Astrocyte of the spinal cord (primary cell): ENCODE results near the gene TLR10.

Experiments used
- DNase-seq: peaks from one replicate; pipeline ENCODE4 v3.0.0; 2011; ENCODE audit warnings: low read depth, low spot score
- H3K4me3 ChIP-seq: 2 replicates; pipeline ENCODE4 v1.5.1; 2011; ENCODE audit warnings: low read depth, mild to moderate bottlenecking, low read length, moderate library complexity
- CTCF ChIP-seq: IDR thresholded peaks from 2 replicates; pipeline ENCODE4 v1.5.1; 2012; ENCODE audit warnings: low read depth, mild to moderate bottlenecking, low read length, inconsistent platforms
- in situ Hi-C: cut with HindIII; loops from 2 replicates; pipeline ENCODE4 v1.10.0; 2017; ENCODE audit warnings: low sequenced_read_pairs

TLR10 gene

GRCh38 chr4:38745881-38746280 lies 36.9 kb downstream of the TLR10 start:
- no peak overlapping the region for H3K4me3 ChIP-seq

DNA sequence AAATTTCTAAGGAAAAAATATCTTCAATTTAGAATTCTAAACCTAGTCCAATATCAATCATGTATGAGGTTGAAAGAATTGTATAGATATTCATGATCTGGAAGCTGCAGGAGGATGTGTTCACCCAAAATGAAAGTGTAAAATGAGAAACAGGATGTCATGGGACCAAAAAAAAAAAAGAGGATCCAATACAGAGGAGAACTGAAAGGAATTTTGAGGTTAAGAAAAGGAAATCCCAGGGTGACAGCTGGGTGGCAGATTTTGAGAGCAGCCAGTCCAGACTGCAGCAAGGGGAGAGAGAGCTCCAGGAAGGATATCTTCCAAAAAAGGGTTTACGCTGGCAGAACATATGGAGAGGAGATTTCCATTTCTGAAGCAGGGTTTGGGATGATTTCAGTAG lies 38.9 kb downstream of the TLR10 start:
- no peak overlapping the region for H3K4me3 ChIP-seq
- in situ Hi-C loops = no loop called here
- no peak for TF ChIP-seq CTCF
- DNase-seq = no peak

More at GRCh38 chr4:38745881-38746280, 36.9 kb downstream of the TLR10 start:
- no peak for DNase-seq
- in situ Hi-C loops = no loop called here
- no peak for TF ChIP-seq CTCF

DNA sequence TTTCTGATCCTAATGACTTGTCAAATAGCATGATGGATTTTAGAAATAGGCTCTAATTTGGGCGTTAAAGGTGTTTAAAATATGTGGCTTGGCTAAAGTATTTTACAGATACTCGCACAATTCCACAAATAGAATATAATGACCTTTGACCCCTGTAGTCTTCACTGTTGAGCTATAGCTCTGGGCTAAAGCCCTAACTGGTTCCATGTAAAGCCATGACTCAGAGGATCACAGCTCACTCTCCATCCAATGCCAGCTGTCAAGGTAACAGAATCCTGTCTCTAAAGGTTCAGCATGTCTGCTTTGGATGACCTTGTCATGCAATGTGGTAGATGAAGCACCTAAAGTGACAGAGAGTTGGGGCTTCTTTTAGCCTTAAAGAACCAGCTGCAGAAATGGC lies 42.5 kb downstream of the TLR10 start:
- TF ChIP-seq CTCF = no peak
- no peak overlapping the region for H3K4me3 ChIP-seq
- DNase-seq = no peak
- in situ Hi-C loops = no loop called here

DNA sequence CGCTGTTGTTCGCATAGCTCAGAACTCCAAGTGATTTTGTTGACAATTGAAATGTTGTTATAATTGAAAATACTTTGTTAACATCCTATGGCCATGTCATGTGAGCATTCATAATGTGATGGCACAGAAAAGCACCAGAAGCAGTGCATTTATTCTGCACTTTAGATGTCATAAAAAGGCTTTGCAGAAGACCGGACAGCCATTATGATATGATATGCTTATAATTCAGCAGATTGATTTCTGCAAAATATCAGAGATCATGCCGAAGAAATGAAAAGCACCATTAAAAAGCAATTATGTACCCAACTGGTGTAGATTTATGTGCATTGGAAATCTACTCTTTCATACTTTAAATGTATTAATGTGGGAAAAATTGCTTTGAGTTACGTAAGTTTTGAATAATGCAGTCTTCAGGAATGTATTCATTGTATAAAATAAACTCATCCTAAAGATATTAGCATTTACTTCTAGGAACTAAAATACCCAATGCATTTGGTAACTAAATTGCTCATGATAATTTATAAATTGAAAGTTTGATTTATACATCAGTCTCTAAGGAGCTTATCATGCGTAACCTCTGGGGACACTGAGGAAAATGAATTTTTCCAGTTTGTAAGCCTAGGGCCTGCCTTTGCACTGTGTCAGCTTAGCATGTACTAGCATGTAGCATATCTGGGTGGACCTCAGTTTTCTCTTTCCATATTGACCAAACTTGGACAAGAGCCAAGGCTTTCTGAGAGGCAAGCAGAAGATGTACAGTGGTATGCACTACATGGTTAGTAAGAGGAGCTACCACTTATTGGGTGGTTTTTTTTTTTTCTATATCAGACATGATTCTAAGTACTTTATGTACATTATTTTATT lies 43.6 kb downstream of the TLR10 start:
- TF ChIP-seq CTCF = no peak
- no peak overlapping the region for H3K4me3 ChIP-seq
- in situ Hi-C loops = no loop called here
- DNase-seq = no peak

GRCh38 chr4:38735870-38736269 lies 46.9 kb downstream of the TLR10 start:
- in situ Hi-C loops = no loop called here
- DNase-seq = no peak
- no peak overlapping the region for H3K4me3 ChIP-seq
- TF ChIP-seq CTCF = no peak

GRCh38 chr4:38734911-38735310 lies 47.9 kb downstream of the TLR10 start:
- DNase-seq = no peak
- in situ Hi-C loops = no loop called here
- no peak for TF ChIP-seq CTCF
- H3K4me3 ChIP-seq = no peak overlapping the region

DNA sequence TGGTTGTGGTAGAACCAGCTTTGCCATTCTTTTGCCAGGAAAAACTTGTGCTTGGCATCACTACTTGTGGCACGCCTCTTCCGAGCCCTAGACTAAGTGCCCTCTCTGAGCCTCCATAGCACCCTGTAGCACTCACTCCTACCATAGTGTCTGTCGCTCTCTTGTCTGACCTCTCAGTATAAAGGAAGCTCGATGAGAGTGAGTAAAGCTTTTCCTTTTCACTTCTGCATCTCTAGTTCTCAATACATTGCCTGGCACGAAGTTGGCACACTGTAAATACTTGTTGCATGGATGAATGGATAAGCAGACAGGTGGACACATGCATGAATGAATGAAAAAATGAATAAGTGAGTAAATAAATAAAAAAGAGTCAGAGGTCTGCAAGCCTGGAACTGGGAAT lies 48.3 kb downstream of the TLR10 start:
- no peak for TF ChIP-seq CTCF
- no peak overlapping the region for H3K4me3 ChIP-seq
- no peak for DNase-seq
- in situ Hi-C loops = no loop called here
